NCI-H345 treated with DMSO at 0.1 percent for 48 hours (cell line): ENCODE results near the gene ZSCAN18.

Experiments used
- DNase-seq: peaks from one replicate; lab custom pipeline; 2025; ENCODE audit not compliant: unreplicated experiment; lab: John Stamatoyannopoulos, UW

Gene ZSCAN18

GRCh38 chr19:58045411-58046050 is 52.5 kb downstream of the ZSCAN18 start:
- no peak for DNase-seq

GRCh38 chr19:58044886-58045285 is 53.1 kb downstream of the ZSCAN18 start:
- no peak for DNase-seq

- DNase-seq: no peak
Measured at GRCh38 chr19:58044391-58044790, 53.6 kb downstream of the ZSCAN18 start.

GRCh38 chr19:58042495-58043340 is 55.3 kb downstream of the ZSCAN18 start:
- DNase-seq: no peak

- no peak for DNase-seq
Measured at GRCh38 chr19:58040751-58041525, 57.1 kb downstream of the ZSCAN18 start.

- no peak for DNase-seq
Measured at GRCh38 chr19:58038688-58039204, 59.3 kb downstream of the ZSCAN18 start.

GRCh38 chr19:58037927-58038687 is 59.9 kb downstream of the ZSCAN18 start:
- no peak for DNase-seq

GRCh38 chr19:58035863-58036262 is 62.2 kb downstream of the ZSCAN18 start:
- DNase-seq: no peak

GRCh38 chr19:58034477-58034793 is 63.6 kb downstream of the ZSCAN18 start:
- DNase-seq: no peak
